ENCODE measurements around the gene C1QL1.

GRCh38 chr17:45006927-45007461 lies 38.9 kb upstream of the C1QL1 start:
- no peak for TF ChIP-seq CTCF (IDR thresholded peaks at IDR 0.05)
- no peak for TF ChIP-seq POLR2A (IDR thresholded peaks at IDR 0.05)
